Natural killer cell treated with Interleukin-12 subunit alpha and Interleukin-12 subunit beta and Interleukin-15 and Interleukin-18, amount 100 ng/mL, for 72 hours (primary cell): Measurements from ENCODE around the gene GNAT2. TPM values are rescaled to one million over a fixed set of nuclear protein-coding genes. Genes with fewer than 3 reads are reported as not detected.

Experiments
- ATAC-seq, 2 donors: fragments of 150-1000 bp; cut with Tn5 transposase in 1 of 2; sonication (Bioruptor Pico), chemical (Tn5 transposase) in 1 of 2; 2 replicates each; pipeline ENCODE4 v1.10.0; 2021
- DNase-seq: peaks from one replicate; pipeline ENCODE4 v3.0.0; 2022; ENCODE audit warnings: low spot score
- H3K27ac Mint-ChIP-seq, 2 donors: 1 replicate in 1 of 2; 2 replicates in 1 of 2; pipeline ENCODE4 v1.8.0; 2022; ENCODE audit warnings: mixed read lengths in 2 of 2, mild to moderate bottlenecking in 1 of 2, moderate library complexity in 1 of 2
- H3K27me3 Mint-ChIP-seq, 2 donors: 1 replicate in 1 of 2; 2 replicates in 1 of 2; pipeline ENCODE4 v1.8.0; 2022; ENCODE audit warnings: mixed read lengths in 2 of 2
- H3K36me3 Mint-ChIP-seq: one replicate; pipeline ENCODE4 v1.8.0; 2022; ENCODE audit warnings: mixed read lengths
- H3K4me1 Mint-ChIP-seq, 2 donors: 1 replicate in 1 of 2; 2 replicates in 1 of 2; pipeline ENCODE4 v1.8.0; 2022; ENCODE audit warnings: low read depth in 2 of 2, mixed read lengths in 2 of 2, mild to moderate bottlenecking in 1 of 2
- H3K4me3 Mint-ChIP-seq: one replicate; pipeline ENCODE4 v1.8.0; 2022; ENCODE audit warnings: mixed read lengths
- H3K9me3 Mint-ChIP-seq: 2 replicates; pipeline ENCODE4 v1.8.0; 2022; ENCODE audit warnings: mixed read lengths
- total RNA-seq, 2 donors: library from RNA; stranded (reverse); gene quantifications; one replicate each; pipeline ENCODE4 v1.2.3, GENCODE V29; 2022

The GNAT2 gene
- total RNA-seq, 2 donors from 2014 or later, result 0.64 TPM; not detected in 1

- no peak for ATAC-seq
- H3K4me1 Mint-ChIP-seq, result peaks cover 4 to 5% of the 10 kb centered on the region in 2 donors
- no peak for DNase-seq
- H3K9me3 Mint-ChIP-seq, result no peaks in the 10 kb centered on the region
- no peaks in the 10 kb centered on the region for H3K36me3 Mint-ChIP-seq
- H3K4me3 Mint-ChIP-seq, result no peak overlapping the region
- H3K27me3 Mint-ChIP-seq, result peaks cover 5 to 6% of the 10 kb centered on the region in 2 donors
- no peak overlapping the region for H3K27ac Mint-ChIP-seq
These were observed 18.0 kb upstream of the GNAT2 start for GRCh38 chr1:109637446-109637845.

GRCh38 chr1:109636201-109636952 is 17.0 kb upstream of the GNAT2 start:
- Mint-ChIP-seq H3K9me3 (no peaks in the 10 kb centered on the region), H3K27ac (no peak overlapping the region), H3K27me3 (peaks cover 5 to 6% of the 10 kb centered on the region in 2 donors), H3K4me1 (peaks cover 4 to 5% of the 10 kb centered on the region in 2 donors), H3K36me3 (no peaks in the 10 kb centered on the region), H3K4me3 (no peak overlapping the region)
- ATAC-seq (peak in 1 of 2 donors; percentile 20), DNase-seq (no peak)

GRCh38 chr1:109635862-109636200 is 16.4 kb upstream of the GNAT2 start:
- ATAC-seq (no peak), DNase-seq (no peak)
- Mint-ChIP-seq H3K4me3 (no peak overlapping the region), H3K4me1 (peaks cover 4 to 5% of the 10 kb centered on the region in 2 donors), H3K9me3 (no peaks in the 10 kb centered on the region), H3K27me3 (peaks cover 5 to 6% of the 10 kb centered on the region in 2 donors), H3K36me3 (no peaks in the 10 kb centered on the region), H3K27ac (no peak overlapping the region)

- ATAC-seq (no peak), DNase-seq (no peak)
- Mint-ChIP-seq H3K9me3 (no peaks in the 10 kb centered on the region), H3K4me1 (peaks cover 1 to 2% of the 10 kb centered on the region in 2 donors), H3K4me3 (no peak overlapping the region), H3K27me3 (peaks cover 5% of the 10 kb centered on the region in 2 donors), H3K27ac (no peak overlapping the region), H3K36me3 (no peaks in the 10 kb centered on the region)
These were observed 15.6 kb upstream of the GNAT2 start for GRCh38 chr1:109634771-109635750.

- Mint-ChIP-seq H3K27me3 (peaks cover 3 to 5% of the 10 kb centered on the region in 2 donors), H3K36me3 (no peaks in the 10 kb centered on the region), H3K9me3 (no peaks in the 10 kb centered on the region), H3K27ac (no peak overlapping the region), H3K4me3 (no peak overlapping the region), H3K4me1 (no peaks in the 10 kb centered on the region)
- ATAC-seq (no peak), DNase-seq (no peak)
These were observed 14.9 kb upstream of the GNAT2 start for GRCh38 chr1:109634292-109634691.

GRCh38 chr1:109632671-109633346 is 13.4 kb upstream of the GNAT2 start:
- no peaks in the 10 kb centered on the region for H3K4me1 Mint-ChIP-seq
- no peak for ATAC-seq
- H3K27me3 Mint-ChIP-seq, result peaks cover 0 to 5% of the 10 kb centered on the region in 2 donors
- H3K27ac Mint-ChIP-seq, result no peak overlapping the region
- DNase-seq, result no peak
- H3K9me3 Mint-ChIP-seq, result no peaks in the 10 kb centered on the region
- H3K36me3 Mint-ChIP-seq, result no peaks in the 10 kb centered on the region
- H3K4me3 Mint-ChIP-seq, result no peak overlapping the region

- H3K4me1 Mint-ChIP-seq, result no peaks in the 10 kb centered on the region
- no peak overlapping the region for H3K4me3 Mint-ChIP-seq
- ATAC-seq (no peak), DNase-seq (no peak)
- H3K36me3 Mint-ChIP-seq, result no peaks in the 10 kb centered on the region
- H3K27ac Mint-ChIP-seq, result peak overlapping the region in 1 of 2 donors; percentile 66
- H3K27me3 Mint-ChIP-seq, result no peaks in the 10 kb centered on the region
- H3K9me3 Mint-ChIP-seq, result no peaks in the 10 kb centered on the region
These were observed 12.4 kb upstream of the GNAT2 start for GRCh38 chr1:109631513-109632505.

- DNase-seq (no peak), ATAC-seq (no peak)
- no peak overlapping the region for H3K27ac Mint-ChIP-seq
- no peaks in the 10 kb centered on the region for H3K9me3 Mint-ChIP-seq
- no peaks in the 10 kb centered on the region for H3K27me3 Mint-ChIP-seq
- peaks cover 0 to under 1% of the 10 kb centered on the region in 2 donors for H3K4me1 Mint-ChIP-seq
- H3K4me3 Mint-ChIP-seq, result no peak overlapping the region
- no peaks in the 10 kb centered on the region for H3K36me3 Mint-ChIP-seq
These were observed 11.6 kb upstream of the GNAT2 start for GRCh38 chr1:109630898-109631512.

GRCh38 chr1:109630081-109630897 is 10.9 kb upstream of the GNAT2 start:
- H3K4me3 Mint-ChIP-seq, result no peak overlapping the region
- DNase-seq (no peak), ATAC-seq (no peak)
- no peaks in the 10 kb centered on the region for H3K9me3 Mint-ChIP-seq
- H3K27ac Mint-ChIP-seq, result no peak overlapping the region
- H3K36me3 Mint-ChIP-seq, result no peaks in the 10 kb centered on the region
- H3K27me3 Mint-ChIP-seq, result no peaks in the 10 kb centered on the region
- peaks cover 0 to 3% of the 10 kb centered on the region in 2 donors for H3K4me1 Mint-ChIP-seq

- no peak for DNase-seq
- Mint-ChIP-seq H3K4me1 (peaks cover 0 to 3% of the 10 kb centered on the region in 2 donors), H3K27ac (no peak overlapping the region), H3K9me3 (no peaks in the 10 kb centered on the region), H3K36me3 (no peaks in the 10 kb centered on the region), H3K27me3 (no peaks in the 10 kb centered on the region), H3K4me3 (no peak overlapping the region)
- ATAC-seq, result no peak
These were observed 10.1 kb upstream of the GNAT2 start for GRCh38 chr1:109629372-109630030.

- Mint-ChIP-seq H3K27ac (no peak overlapping the region), H3K4me3 (no peak overlapping the region)
- no peak for ATAC-seq
These were observed 9.3 kb upstream of the GNAT2 start for GRCh38 chr1:109628540-109629321.

More at GRCh38 chr1:109628540-109629321, 9.3 kb upstream of the GNAT2 start:
- no peak for DNase-seq
- H3K27me3 Mint-ChIP-seq, result no peaks in the 10 kb centered on the region
- H3K9me3 Mint-ChIP-seq, result no peaks in the 10 kb centered on the region
- peaks cover 0 to 3% of the 10 kb centered on the region in 2 donors for H3K4me1 Mint-ChIP-seq
- no peaks in the 10 kb centered on the region for H3K36me3 Mint-ChIP-seq
